MM.1S (cell line): Measurements from ENCODE around the gene TTC13.

Experiments used
- EZH2 ChIP-seq: fragments of 300-600 bp; sonication (generic); optimal IDR thresholded peaks from 2 replicates; pipeline ENCODE3; 2017; ENCODE audit warnings: low read depth, mild to moderate bottlenecking, antibody characterized with exemption, low read length, mixed read lengths
- TF ChIP-seq, protein P1 (sequence below): fragments of 300-600 bp; sonication (generic); IDR thresholded peaks from 2 replicates; pipeline ENCODE4 v1.5.1; 2016; ENCODE audit warnings: antibody characterized with exemption, low read length, mixed read lengths

DNA sequence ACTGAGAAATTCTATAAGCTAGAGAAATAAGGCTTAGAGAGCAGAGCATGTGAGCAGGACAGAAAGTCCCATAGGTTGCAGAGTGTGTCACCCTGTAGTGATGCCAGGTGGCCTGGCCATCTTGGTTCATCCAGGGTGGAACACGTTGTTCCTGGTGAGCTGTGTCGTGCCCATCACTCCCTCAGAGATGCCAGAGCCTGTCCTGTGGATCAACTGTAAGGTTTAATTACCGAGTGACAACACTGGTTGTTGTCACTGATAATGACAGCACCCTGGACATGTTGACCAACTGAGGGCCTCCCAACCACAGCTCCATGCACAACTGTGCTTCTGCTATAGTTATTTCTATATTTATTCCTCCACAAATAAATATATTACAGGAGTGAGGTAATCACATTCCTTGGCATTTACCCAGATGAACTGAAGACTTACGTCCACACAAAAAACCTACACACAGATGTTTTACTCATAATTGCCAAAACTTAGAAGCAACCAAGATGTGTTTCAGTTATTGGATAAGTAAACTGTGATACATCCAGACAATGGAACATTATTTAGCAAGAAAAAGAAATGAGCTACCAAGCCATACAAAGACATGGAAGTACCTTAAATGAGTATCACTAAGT, 116.6 kb downstream of the TTC13 start:
- TF ChIP-seq, protein P1, sequence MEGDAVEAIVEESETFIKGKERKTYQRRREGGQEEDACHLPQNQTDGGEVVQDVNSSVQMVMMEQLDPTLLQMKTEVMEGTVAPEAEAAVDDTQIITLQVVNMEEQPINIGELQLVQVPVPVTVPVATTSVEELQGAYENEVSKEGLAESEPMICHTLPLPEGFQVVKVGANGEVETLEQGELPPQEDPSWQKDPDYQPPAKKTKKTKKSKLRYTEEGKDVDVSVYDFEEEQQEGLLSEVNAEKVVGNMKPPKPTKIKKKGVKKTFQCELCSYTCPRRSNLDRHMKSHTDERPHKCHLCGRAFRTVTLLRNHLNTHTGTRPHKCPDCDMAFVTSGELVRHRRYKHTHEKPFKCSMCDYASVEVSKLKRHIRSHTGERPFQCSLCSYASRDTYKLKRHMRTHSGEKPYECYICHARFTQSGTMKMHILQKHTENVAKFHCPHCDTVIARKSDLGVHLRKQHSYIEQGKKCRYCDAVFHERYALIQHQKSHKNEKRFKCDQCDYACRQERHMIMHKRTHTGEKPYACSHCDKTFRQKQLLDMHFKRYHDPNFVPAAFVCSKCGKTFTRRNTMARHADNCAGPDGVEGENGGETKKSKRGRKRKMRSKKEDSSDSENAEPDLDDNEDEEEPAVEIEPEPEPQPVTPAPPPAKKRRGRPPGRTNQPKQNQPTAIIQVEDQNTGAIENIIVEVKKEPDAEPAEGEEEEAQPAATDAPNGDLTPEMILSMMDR, result no peak
- TF ChIP-seq EZH2, result no peak
